ENCODE data around the gene TMEM175.
"Not testable (repeated sequence)": the region's sequence is repeated elsewhere in the genome, so short reads cannot be mapped to it uniquely, and the experiment has no call there.

The TMEM175 gene

GRCh38 chr4:917992-918391 is 14.3 kb upstream of the TMEM175 start:
- H3K4me2 ChIP-seq: no peak overlapping the region
- no peak overlapping the region for H3K9ac ChIP-seq
- no peak for TF ChIP-seq CTCF (conservative IDR thresholded peaks at IDR 0.05; ENCODE audit: low read depth, low read length)
- peaks cover 57% of the 10 kb centered on the region for H3K79me2 ChIP-seq (ENCODE audit: insufficient read depth, low read depth)
- H4K20me1 ChIP-seq (ENCODE audit: insufficient read depth): no peaks in the 10 kb centered on the region
- H3K4me1 ChIP-seq (ENCODE audit: low read depth, poor library complexity, severe bottlenecking): no peaks in the 10 kb centered on the region
- H3K36me3 ChIP-seq (ENCODE audit: insufficient read depth): no peaks in the 10 kb centered on the region
- no peak overlapping the region for H3K27ac ChIP-seq
- no peaks in the 10 kb centered on the region for H3K27me3 ChIP-seq (ENCODE audit: insufficient read depth, low read depth)
- no peak overlapping the region for H3K4me3 ChIP-seq (IDR thresholded peaks at IDR 0.05; ENCODE audit: insufficient read depth, low read depth, low read length)
- H2AFZ ChIP-seq (ENCODE audit: low read depth): no peak overlapping the region

GRCh38 chr4:918591-918990 is 13.7 kb upstream of the TMEM175 start:
- H3K4me2 ChIP-seq; H3K27me3 ChIP-seq (ENCODE audit: insufficient read depth, low read depth); H3K36me3 ChIP-seq (ENCODE audit: insufficient read depth); H3K27ac ChIP-seq; H2AFZ ChIP-seq (ENCODE audit: low read depth); H3K4me1 ChIP-seq (ENCODE audit: low read depth, poor library complexity, severe bottlenecking); H3K4me3 ChIP-seq (IDR thresholded peaks at IDR 0.05; ENCODE audit: insufficient read depth, low read depth, low read length); H3K9ac ChIP-seq; H4K20me1 ChIP-seq (ENCODE audit: insufficient read depth): not testable (repeated sequence)
- peaks cover 58% of the 10 kb centered on the region for H3K79me2 ChIP-seq (ENCODE audit: insufficient read depth, low read depth)

- not testable (repeated sequence) for H3K4me3 ChIP-seq (IDR thresholded peaks at IDR 0.05; ENCODE audit: insufficient read depth, low read depth, low read length); H3K4me2 ChIP-seq; H3K36me3 ChIP-seq (ENCODE audit: insufficient read depth); H3K4me1 ChIP-seq (ENCODE audit: low read depth, poor library complexity, severe bottlenecking); H4K20me1 ChIP-seq (ENCODE audit: insufficient read depth); H2AFZ ChIP-seq (ENCODE audit: low read depth); H3K9ac ChIP-seq; H3K27me3 ChIP-seq (ENCODE audit: insufficient read depth, low read depth); H3K27ac ChIP-seq
- H3K79me2 ChIP-seq (ENCODE audit: insufficient read depth, low read depth): peaks cover 61% of the 10 kb centered on the region
Measured at GRCh38 chr4:919004-919680, 13.1 kb upstream of the TMEM175 start.

GRCh38 chr4:921830-922331 is 10.4 kb upstream of the TMEM175 start:
- no peak overlapping the region for H3K4me2 ChIP-seq
- H2AFZ ChIP-seq (ENCODE audit: low read depth): no peak overlapping the region
- H3K27me3 ChIP-seq (ENCODE audit: insufficient read depth, low read depth): no peaks in the 10 kb centered on the region
- H3K36me3 ChIP-seq (ENCODE audit: insufficient read depth): no peaks in the 10 kb centered on the region
- no peak overlapping the region for H3K9ac ChIP-seq
- no peak overlapping the region for H3K27ac ChIP-seq
- no peak for TF ChIP-seq CTCF (conservative IDR thresholded peaks at IDR 0.05; ENCODE audit: low read depth, low read length)
- H3K79me2 ChIP-seq (ENCODE audit: insufficient read depth, low read depth): peaks cover 57% of the 10 kb centered on the region
- H4K20me1 ChIP-seq (ENCODE audit: insufficient read depth): no peaks in the 10 kb centered on the region
- H3K4me1 ChIP-seq (ENCODE audit: low read depth, poor library complexity, severe bottlenecking): no peaks in the 10 kb centered on the region
- no peak overlapping the region for H3K4me3 ChIP-seq (IDR thresholded peaks at IDR 0.05; ENCODE audit: insufficient read depth, low read depth, low read length)

- Histone ChIP-seq H3K9ac (no peak overlapping the region), H3K27ac (no peak overlapping the region), H3K27me3 (ENCODE audit: insufficient read depth, low read depth) (no peaks in the 10 kb centered on the region), H3K4me3 (IDR thresholded peaks at IDR 0.05; ENCODE audit: insufficient read depth, low read depth, low read length) (no peak overlapping the region), H3K4me2 (no peak overlapping the region), H3K36me3 (ENCODE audit: insufficient read depth) (no peaks in the 10 kb centered on the region), H2AFZ (ENCODE audit: low read depth) (no peak overlapping the region), H3K4me1 (ENCODE audit: low read depth, poor library complexity, severe bottlenecking) (no peaks in the 10 kb centered on the region), H3K79me2 (ENCODE audit: insufficient read depth, low read depth) (peaks cover 59% of the 10 kb centered on the region), H4K20me1 (ENCODE audit: insufficient read depth) (no peaks in the 10 kb centered on the region)
- TF ChIP-seq CTCF (conservative IDR thresholded peaks at IDR 0.05; ENCODE audit: low read depth, low read length): no peak
Measured at GRCh38 chr4:924107-925096, 7.9 kb upstream of the TMEM175 start.

Data from KMS-11 (cell line).